HG03575 (cell line): ENCODE data around the gene C5.
"Not testable (repeated sequence)": the region's sequence is repeated elsewhere in the genome, so short reads cannot be mapped to it uniquely, and the experiment has no call there.

Source experiments
- ATAC-seq: cut with Tn5 transposase; IDR thresholded peaks from one replicate; pipeline ENCODE4 v1.9.1; 2021; ENCODE audit not compliant: unreplicated experiment, insufficient number of reproducible peaks, low FRiP score; ENCODE audit errors: extremely low read depth

The C5 gene

GRCh38 chr9:121055642-121056143 is 5.6 kb upstream of the C5 start:
- no peak for ATAC-seq

GRCh38 chr9:121053544-121053943 is 3.5 kb upstream of the C5 start:
- no peak for ATAC-seq

- ATAC-seq = no peak
Observed at GRCh38 chr9:121048618-121049017, 1.5 kb downstream of the C5 start.

GRCh38 chr9:121048175-121048574 is 1.9 kb downstream of the C5 start:
- ATAC-seq = no peak

- no peak for ATAC-seq
Observed at GRCh38 chr9:121038804-121039203, 11.3 kb downstream of the C5 start.

GRCh38 chr9:121038362-121038761 is 11.7 kb downstream of the C5 start:
- ATAC-seq = no peak

GRCh38 chr9:121035717-121036116 is 14.4 kb downstream of the C5 start:
- ATAC-seq = not testable (repeated sequence)

- no peak for ATAC-seq
Observed at GRCh38 chr9:121034529-121034928, 15.5 kb downstream of the C5 start.

GRCh38 chr9:121029469-121029868 is 20.6 kb downstream of the C5 start:
- no peak for ATAC-seq

GRCh38 chr9:121028285-121028684 is 21.8 kb downstream of the C5 start:
- ATAC-seq = not testable (repeated sequence)

GRCh38 chr9:121026768-121027167 is 23.3 kb downstream of the C5 start:
- ATAC-seq = no peak

GRCh38 chr9:121026260-121026691 is 23.8 kb downstream of the C5 start:
- no peak for ATAC-seq

GRCh38 chr9:121024237-121024636 is 25.8 kb downstream of the C5 start:
- no peak for ATAC-seq

- no peak for ATAC-seq
Observed at GRCh38 chr9:121023064-121023463, 27.0 kb downstream of the C5 start.

- no peak for ATAC-seq
Observed at GRCh38 chr9:121021301-121021700, 28.8 kb downstream of the C5 start.

GRCh38 chr9:121019273-121019672 is 30.8 kb downstream of the C5 start:
- ATAC-seq = no peak

- no peak for ATAC-seq
Observed at GRCh38 chr9:121013911-121014310, 36.2 kb downstream of the C5 start.

GRCh38 chr9:121009650-121010049 is 40.4 kb downstream of the C5 start:
- no peak for ATAC-seq

GRCh38 chr9:120999317-120999716 is 50.8 kb downstream of the C5 start:
- no peak for ATAC-seq

GRCh38 chr9:120998111-120998510 is 52.0 kb downstream of the C5 start:
- ATAC-seq = no peak

- ATAC-seq = no peak
Observed at GRCh38 chr9:120997502-120997901, 52.6 kb downstream of the C5 start.

- no peak for ATAC-seq
Observed at GRCh38 chr9:120996409-120996808, 53.7 kb downstream of the C5 start.
